Smooth muscle cell (in vitro differentiated cells): Measurements from ENCODE around the gene TMEM129. TPM values are rescaled to one million over a fixed set of nuclear protein-coding genes. Genes with fewer than 3 reads are reported as not detected.

ENCODE experiments used
- DNase-seq: peaks from one replicate; lab custom pipeline; 2025; ENCODE audit not compliant: unreplicated experiment; lab: John Stamatoyannopoulos, UW
- H2AFZ ChIP-seq: fragments of 200-600 bp; sonication (generic); 2 replicates; pipeline ENCODE4 v1.6.0; 2016; ENCODE audit warnings: antibody characterized with exemption, low read depth, mild to moderate bottlenecking
- H3F3A ChIP-seq: fragments of 200-600 bp; sonication (generic); 2 replicates; pipeline ENCODE4 v1.6.0; 2017; ENCODE audit warnings: antibody characterized with exemption, low read depth
- H3K27ac ChIP-seq: fragments of 200-600 bp; sonication (generic); 2 replicates; pipeline ENCODE4 v1.5.1; 2016; ENCODE audit warnings: low read depth, mild to moderate bottlenecking
- H3K27me3 ChIP-seq: fragments of 200-600 bp; sonication (generic); 2 replicates; pipeline ENCODE4 v1.6.1; 2016; ENCODE audit warnings: low read depth, mild to moderate bottlenecking
- H3K36me3 ChIP-seq: fragments of 200-600 bp; sonication (generic); 2 replicates; pipeline ENCODE4 v1.5.1; 2016; ENCODE audit warnings: low read depth
- H3K4me1 ChIP-seq: fragments of 200-600 bp; sonication (generic); 2 replicates; pipeline ENCODE4 v1.5.1; 2016; ENCODE audit warnings: low read depth
- H3K4me2 ChIP-seq: fragments of 200-600 bp; sonication (generic); 2 replicates; pipeline ENCODE4 v1.6.0; 2016; ENCODE audit warnings: mild to moderate bottlenecking
- H3K4me3 ChIP-seq: fragments of 200-600 bp; sonication (generic); 2 replicates; pipeline ENCODE4 v1.5.1; 2016; ENCODE audit warnings: mild to moderate bottlenecking
- H3K79me2 ChIP-seq: fragments of 200-600 bp; sonication (generic); 2 replicates; pipeline ENCODE4 v1.6.0; 2016; ENCODE audit warnings: low read depth, mild to moderate bottlenecking
- H3K9ac ChIP-seq: fragments of 200-600 bp; sonication (generic); 2 replicates; pipeline ENCODE4 v1.6.0; 2016; ENCODE audit warnings: low read depth
- H3K9me3 ChIP-seq: fragments of 200-600 bp; sonication (generic); replicated peaks from 2 replicates; pipeline ENCODE4 v1.5.1; 2016; ENCODE audit warnings: low read depth
- H4K20me1 ChIP-seq: fragments of 200-600 bp; sonication (generic); 2 replicates; pipeline ENCODE4 v1.6.0; 2016; ENCODE audit warnings: low read depth
- CTCF ChIP-seq: fragments of 200-600 bp; sonication (generic); IDR thresholded peaks from 2 replicates; pipeline ENCODE4 v1.5.1; 2017; ENCODE audit warnings: borderline replicate concordance, mild to moderate bottlenecking, antibody characterized with exemption; ENCODE audit not compliant: insufficient read depth, poor library complexity, severe bottlenecking
- WGBS: methylation state at CpG from one replicate; pipeline ENCODE4 v1.1.7; 2016; ENCODE audit warnings: low lambda C conversion rate; 5-methylcytosine and 5-hydroxymethylcytosine counted together
- polyA plus RNA-seq: library from polyadenylated mRNA; unstranded; fragments of >200 nt; fragmentation: Nextera tagmentation; extraction: Ambion mirVana; gene quantifications from 2 replicates; pipeline ENCODE4 v1.2.1, GENCODE V29; 2016
- total RNA-seq: library from RNA; depleted of rRNA; stranded (reverse); fragments of >200 nt; gene quantifications from 2 replicates; pipeline ENCODE4 v1.2.3, GENCODE V29; 2014

The TMEM129 gene
- total and polyA plus RNA-seq, 2 experiments from 2014 or later = 30.4 to 50.5 TPM

- no peaks in the 10 kb centered on the region for H3K4me1 ChIP-seq
- WGBS = 94% methylated on average over 11 of the region's 11 CpGs
- no peaks in the 10 kb centered on the region for H3K79me2 ChIP-seq
- no peak overlapping the region for H3K4me3 ChIP-seq
- H3K9me3 ChIP-seq = no peaks in the 10 kb centered on the region
- no peaks in the 10 kb centered on the region for H3F3A ChIP-seq
- no peaks in the 10 kb centered on the region for H4K20me1 ChIP-seq
- DNase-seq = no peak
- TF ChIP-seq CTCF = no peak
- H3K27ac ChIP-seq = no peak overlapping the region
- no peak overlapping the region for H3K4me2 ChIP-seq
- H2AFZ ChIP-seq = no peak overlapping the region
- no peaks in the 10 kb centered on the region for H3K36me3 ChIP-seq
- H3K9ac ChIP-seq = no peak overlapping the region
- no peaks in the 10 kb centered on the region for H3K27me3 ChIP-seq
Observed at GRCh38 chr4:1670279-1670678, 50.8 kb downstream of the TMEM129 start.

- Histone ChIP-seq H3K36me3 (no peaks in the 10 kb centered on the region), H3K9me3 (no peaks in the 10 kb centered on the region), H3K79me2 (no peaks in the 10 kb centered on the region), H3K4me2 (no peak overlapping the region), H3K27ac (no peak overlapping the region), H4K20me1 (no peaks in the 10 kb centered on the region), H3K27me3 (no peaks in the 10 kb centered on the region), H3K4me1 (no peaks in the 10 kb centered on the region), H3K9ac (no peak overlapping the region), H3K4me3 (no peak overlapping the region), H2AFZ (no peak overlapping the region), H3F3A (no peaks in the 10 kb centered on the region)
- no peak for TF ChIP-seq CTCF
- DNase-seq = no peak
- WGBS = 95% methylated on average over 21 of the region's 21 CpGs
Observed at GRCh38 chr4:1669850-1670249, 51.3 kb downstream of the TMEM129 start.

GRCh38 chr4:1669270-1669669, 51.9 kb downstream of the TMEM129 start:
- no peaks in the 10 kb centered on the region for H3F3A ChIP-seq
- H3K27me3 ChIP-seq = no peaks in the 10 kb centered on the region
- no peak overlapping the region for H3K4me3 ChIP-seq
- no peaks in the 10 kb centered on the region for H3K36me3 ChIP-seq
- H3K27ac ChIP-seq = no peak overlapping the region
- H2AFZ ChIP-seq = no peak overlapping the region
- no peaks in the 10 kb centered on the region for H3K9me3 ChIP-seq
- no peaks in the 10 kb centered on the region for H4K20me1 ChIP-seq
- WGBS = 96% methylated on average over 12 of the region's 12 CpGs
- no peak overlapping the region for H3K9ac ChIP-seq
- DNase-seq = no peak
- no peak overlapping the region for H3K4me2 ChIP-seq
- H3K79me2 ChIP-seq = no peaks in the 10 kb centered on the region
- no peak for TF ChIP-seq CTCF
- no peaks in the 10 kb centered on the region for H3K4me1 ChIP-seq

DNA sequence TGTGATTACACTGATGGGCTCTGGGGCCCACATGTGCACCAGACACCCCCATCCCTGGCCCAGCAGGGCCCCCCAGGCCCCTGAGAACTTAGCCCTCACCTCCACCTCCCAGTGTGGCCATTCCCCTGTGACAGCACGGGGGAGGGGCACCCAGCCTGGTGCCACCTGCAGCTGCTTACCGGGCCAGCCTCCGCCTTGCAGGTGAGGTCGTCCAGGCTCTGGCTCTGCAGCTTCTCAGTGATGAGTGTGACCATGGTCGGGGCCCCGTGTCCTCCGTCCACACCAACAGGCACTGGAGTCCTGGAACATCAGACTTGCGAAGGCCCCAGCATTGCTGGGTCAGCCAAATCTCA, 52.7 kb downstream of the TMEM129 start:
- Histone ChIP-seq H3K27ac (no peak overlapping the region), H3K4me3 (no peak overlapping the region), H3K9ac (no peak overlapping the region), H3K4me2 (no peak overlapping the region), H3K79me2 (no peaks in the 10 kb centered on the region), H4K20me1 (no peaks in the 10 kb centered on the region), H2AFZ (no peak overlapping the region), H3K36me3 (no peaks in the 10 kb centered on the region), H3F3A (no peaks in the 10 kb centered on the region), H3K27me3 (no peaks in the 10 kb centered on the region), H3K9me3 (no peaks in the 10 kb centered on the region), H3K4me1 (no peaks in the 10 kb centered on the region)
- no peak for TF ChIP-seq CTCF
- DNase-seq = no peak
- WGBS = 85% methylated on average over 8 of the region's 8 CpGs
